Measurements from ENCODE around the gene AP1S1.
A peak's percentile ranks its signal among the peaks of the same experiment; 100 is the strongest.
"Not testable (repeated sequence)": the region's sequence is repeated elsewhere in the genome, so short reads cannot be mapped to it uniquely, and the experiment has no call there.

AP1S1 gene

DNA sequence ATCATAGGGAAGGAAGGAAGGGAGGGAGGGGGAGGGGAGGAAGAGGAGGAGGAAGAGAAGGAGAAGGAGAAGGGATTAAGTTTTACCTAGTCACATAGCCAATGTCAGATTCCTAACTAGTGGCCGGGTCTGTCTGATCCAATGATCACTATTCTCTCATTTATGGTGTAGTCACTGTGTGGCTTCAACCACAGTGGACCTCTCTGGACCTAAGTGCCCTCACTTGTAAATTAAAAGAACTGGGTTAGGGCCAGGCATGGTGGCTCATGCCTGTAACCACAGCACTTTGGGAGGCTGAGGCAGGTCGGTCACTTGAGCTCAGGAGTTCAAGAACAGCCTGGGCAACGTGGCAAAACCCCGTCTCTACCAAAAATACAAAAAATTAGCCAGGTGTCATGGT, 34.0 kb upstream of the AP1S1 start:
- DNase-seq: no peak
- peaks cover 60% of the 10 kb centered on the region for H3K27me3 Mint-ChIP-seq
- H3K27ac Mint-ChIP-seq: no peak overlapping the region
- no peak overlapping the region for H3K4me3 Mint-ChIP-seq
- H3K9me3 Mint-ChIP-seq: no peaks in the 10 kb centered on the region
- H3K36me3 Mint-ChIP-seq (ENCODE audit: low read depth): no peaks in the 10 kb centered on the region
- peaks cover 17% of the 10 kb centered on the region for H3K4me1 Mint-ChIP-seq (ENCODE audit: low read depth)

DNA sequence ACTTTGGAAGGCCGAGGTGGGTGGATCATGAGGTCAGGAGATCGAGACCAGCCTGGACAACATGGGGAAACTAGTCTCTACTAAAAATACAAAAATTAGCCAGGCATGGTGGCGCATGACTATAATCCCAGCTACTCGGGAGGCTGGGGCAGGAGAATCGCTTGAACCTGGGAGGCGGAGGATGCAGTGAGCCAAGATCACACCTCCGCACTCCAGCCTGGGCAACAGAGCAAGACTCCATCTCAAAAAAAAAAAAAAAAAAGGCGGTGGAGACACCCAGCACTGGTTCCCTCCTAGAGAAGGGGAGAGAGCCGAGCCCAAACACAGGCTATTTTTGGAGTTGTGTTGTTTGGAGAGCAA, 32.7 kb upstream of the AP1S1 start:
- H3K4me3 Mint-ChIP-seq; DNase-seq; H3K27ac Mint-ChIP-seq; H3K36me3 Mint-ChIP-seq (ENCODE audit: low read depth); H3K9me3 Mint-ChIP-seq: not testable (repeated sequence)
- peaks cover 67% of the 10 kb centered on the region for H3K27me3 Mint-ChIP-seq
- peaks cover 27% of the 10 kb centered on the region for H3K4me1 Mint-ChIP-seq (ENCODE audit: low read depth)

DNA sequence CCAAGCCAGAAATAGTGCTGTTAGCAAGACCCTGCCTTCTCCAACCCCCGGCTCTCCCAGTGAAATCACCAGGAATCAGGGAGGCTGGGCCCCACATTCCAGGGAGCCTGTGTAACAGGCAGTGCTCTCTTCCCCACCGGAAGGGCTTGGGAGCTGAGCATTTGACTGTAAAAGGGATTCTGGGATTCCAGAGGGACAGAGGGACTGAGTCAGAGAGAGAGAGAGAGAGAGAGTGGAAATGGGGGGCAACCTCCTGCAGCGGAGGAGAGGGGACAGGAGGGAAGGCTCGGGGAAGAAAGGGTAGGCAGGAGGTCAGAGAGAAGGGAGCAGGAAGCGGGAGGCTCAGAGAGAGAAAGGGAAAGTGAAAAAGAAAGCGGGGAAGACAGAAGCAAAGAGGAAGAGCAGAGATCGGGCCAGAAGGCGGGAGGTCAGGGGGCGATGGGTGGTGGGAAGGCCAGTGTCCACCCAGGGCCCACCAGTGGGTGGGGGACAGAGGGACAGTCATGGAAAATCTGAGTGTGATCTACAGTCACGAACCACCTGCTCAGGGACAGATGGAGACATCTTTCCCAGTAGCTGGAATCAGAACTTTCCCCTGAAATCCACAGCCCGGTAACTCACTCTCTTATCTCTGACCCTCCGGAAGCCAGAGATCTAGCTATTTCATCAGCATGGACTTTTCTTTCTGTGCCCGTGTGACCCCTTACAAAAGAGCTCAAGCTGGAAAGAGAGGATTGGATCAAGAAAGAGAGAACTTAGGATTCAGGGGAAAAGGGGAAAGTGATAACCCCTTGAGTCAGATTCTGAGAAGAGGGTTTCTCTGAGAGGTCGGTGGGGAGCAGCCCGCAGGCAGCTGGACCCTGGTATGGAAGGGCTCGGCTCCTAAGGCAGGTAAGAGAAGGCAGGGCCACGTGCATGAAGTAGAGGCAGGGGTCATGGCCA, 32.0 kb upstream of the AP1S1 start:
- no peaks in the 10 kb centered on the region for H3K9me3 Mint-ChIP-seq
- no peak for DNase-seq

DNA sequence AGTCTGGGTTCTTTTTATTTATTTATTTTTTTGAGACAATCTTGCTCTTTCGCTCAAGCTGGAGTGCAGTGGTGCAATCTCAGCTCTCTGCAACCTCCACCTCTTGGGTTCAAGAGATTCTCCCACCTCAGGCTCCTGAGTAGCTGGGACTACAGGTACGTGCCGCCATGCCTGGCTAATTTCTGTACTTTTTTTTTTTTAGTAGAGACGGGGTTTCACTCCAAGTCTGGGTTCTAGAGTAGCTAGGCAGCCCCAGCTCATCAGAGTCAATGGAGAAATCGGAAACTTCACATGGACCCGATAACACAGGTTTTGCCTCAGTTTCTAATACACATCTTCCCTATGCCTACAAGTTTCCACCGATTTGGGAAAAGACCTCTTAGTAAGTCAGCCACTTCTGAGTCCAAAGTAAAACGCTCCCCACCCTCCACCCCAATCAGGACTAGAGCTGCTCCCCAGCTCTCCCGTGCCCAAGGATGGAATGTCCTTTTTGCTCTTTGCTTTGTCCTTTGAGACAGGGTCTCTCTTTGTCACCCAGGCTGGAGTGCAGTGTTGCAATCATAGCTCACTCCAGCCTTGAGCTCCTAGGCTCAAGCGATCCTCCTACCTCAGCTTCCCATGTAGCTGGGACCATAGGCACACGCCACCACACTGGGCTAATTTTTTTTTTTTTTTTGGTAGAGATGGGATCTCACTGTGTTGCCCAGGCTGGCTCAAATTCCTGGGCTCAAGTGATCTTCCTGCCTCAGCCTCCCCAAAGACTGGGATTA, 31.2 kb upstream of the AP1S1 start:
- no peaks in the 10 kb centered on the region for H3K36me3 Mint-ChIP-seq (ENCODE audit: low read depth)
- peaks cover 71% of the 10 kb centered on the region for H3K27me3 Mint-ChIP-seq
- no peaks in the 10 kb centered on the region for H3K9me3 Mint-ChIP-seq
- H3K4me3 Mint-ChIP-seq: no peak overlapping the region
- H3K27ac Mint-ChIP-seq: no peak overlapping the region
- DNase-seq: no peak
- peaks cover 35% of the 10 kb centered on the region for H3K4me1 Mint-ChIP-seq (ENCODE audit: low read depth)

More for the DNA sequence above, 32.0 kb upstream of the AP1S1 start:
- H3K4me1 Mint-ChIP-seq (ENCODE audit: low read depth): peaks cover 34% of the 10 kb centered on the region
- H3K27me3 Mint-ChIP-seq: peaks cover 70% of the 10 kb centered on the region
- H3K4me3 Mint-ChIP-seq: peak overlapping the region; percentile 48
- H3K36me3 Mint-ChIP-seq (ENCODE audit: low read depth): no peaks in the 10 kb centered on the region
- peak overlapping the region; percentile 38 for H3K27ac Mint-ChIP-seq

DNA sequence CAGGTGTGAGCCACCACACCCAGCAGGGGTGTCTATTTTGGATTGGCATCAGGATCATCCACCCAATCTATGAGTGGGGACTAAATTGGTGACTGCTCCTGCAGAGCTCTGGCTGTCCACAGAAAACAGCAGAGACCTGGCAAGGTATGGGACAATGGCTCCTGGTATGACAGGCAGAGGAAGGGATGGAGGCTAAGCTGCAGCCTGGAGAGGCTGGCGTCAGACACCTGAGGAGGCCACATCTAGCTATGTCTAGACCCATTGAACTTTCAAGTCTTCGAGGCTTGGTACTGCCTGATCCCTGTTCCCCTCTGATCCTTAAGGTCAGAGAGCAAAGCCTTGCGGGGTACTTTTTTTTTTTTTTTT, 30.6 kb upstream of the AP1S1 start:
- Mint-ChIP-seq H3K27me3 (peaks cover 75% of the 10 kb centered on the region), H3K4me3 (no peak overlapping the region), H3K4me1 (ENCODE audit: low read depth) (peaks cover 35% of the 10 kb centered on the region), H3K36me3 (ENCODE audit: low read depth) (no peaks in the 10 kb centered on the region), H3K9me3 (no peaks in the 10 kb centered on the region), H3K27ac (no peak overlapping the region)
- DNase-seq: no peak

DNA sequence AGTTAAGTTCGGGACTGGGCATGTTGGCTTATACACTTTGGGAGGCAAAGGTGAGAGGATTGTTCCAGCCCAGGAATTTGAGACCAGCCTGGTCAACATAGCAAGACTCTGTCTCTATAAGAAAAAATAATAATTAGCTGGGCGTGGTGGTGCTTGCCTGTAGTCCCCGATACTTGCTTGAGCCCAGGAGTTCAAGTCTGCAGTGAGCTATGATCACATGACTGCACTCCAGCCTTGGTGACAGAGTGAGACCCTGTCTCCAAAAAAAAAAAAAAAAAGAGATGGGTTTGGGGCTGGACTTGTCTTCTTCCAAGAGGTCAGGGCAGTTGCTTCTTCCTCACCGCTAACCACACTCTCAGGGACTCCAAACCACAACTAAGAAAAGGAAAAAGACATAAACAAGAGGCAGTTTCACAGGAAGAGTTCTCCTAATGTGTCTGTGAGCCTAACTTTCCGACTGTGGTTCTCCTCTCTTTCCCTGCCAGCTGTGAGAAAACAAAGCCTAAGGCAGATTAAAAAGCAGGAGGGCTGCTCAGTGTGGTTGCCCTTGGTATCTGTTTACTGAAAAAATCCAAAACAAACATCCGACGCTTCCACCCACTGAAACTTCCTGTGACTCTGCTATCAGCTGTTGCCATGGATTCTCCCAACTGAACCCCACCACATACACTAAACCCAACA, 29.8 kb upstream of the AP1S1 start:
- no peak for DNase-seq
- H3K36me3 Mint-ChIP-seq (ENCODE audit: low read depth): no peaks in the 10 kb centered on the region
- no peak overlapping the region for H3K4me3 Mint-ChIP-seq
- peaks cover 70% of the 10 kb centered on the region for H3K27me3 Mint-ChIP-seq
- peaks cover 35% of the 10 kb centered on the region for H3K4me1 Mint-ChIP-seq (ENCODE audit: low read depth)
- no peak overlapping the region for H3K27ac Mint-ChIP-seq
- no peaks in the 10 kb centered on the region for H3K9me3 Mint-ChIP-seq

DNA sequence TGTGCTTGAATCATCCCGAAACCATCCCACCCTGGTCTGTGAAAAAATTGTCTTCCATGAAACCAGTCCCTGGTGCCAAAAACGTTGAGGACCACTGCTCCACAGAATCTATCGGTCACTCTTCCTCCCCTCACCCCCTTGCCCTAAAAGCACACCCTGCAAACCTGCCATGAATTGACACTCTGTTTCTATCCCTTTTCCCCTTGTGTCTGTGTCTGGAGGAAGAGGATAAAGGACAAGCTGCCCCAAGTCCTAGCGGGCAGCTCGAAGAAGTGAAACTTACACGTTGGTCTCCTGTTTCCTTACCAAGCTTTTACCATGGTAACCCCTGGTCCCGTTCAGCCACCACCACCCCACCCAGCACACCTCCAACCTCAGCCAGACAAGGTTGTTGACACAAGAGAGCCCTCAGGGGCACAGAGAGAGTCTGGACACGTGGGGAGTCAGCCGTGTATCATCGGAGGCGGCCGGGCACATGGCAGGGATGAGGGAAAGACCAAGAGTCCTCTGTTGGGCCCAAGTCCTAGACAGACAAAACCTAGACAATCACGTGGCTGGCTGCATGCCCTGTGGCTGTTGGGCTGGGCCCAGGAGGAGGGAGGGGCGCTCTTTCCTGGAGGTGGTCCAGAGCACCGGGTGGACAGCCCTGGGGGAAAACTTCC, 28.2 kb upstream of the AP1S1 start:
- peaks cover 35% of the 10 kb centered on the region for H3K4me1 Mint-ChIP-seq (ENCODE audit: low read depth)
- no peak overlapping the region for H3K4me3 Mint-ChIP-seq
- no peaks in the 10 kb centered on the region for H3K36me3 Mint-ChIP-seq (ENCODE audit: low read depth)
- H3K27me3 Mint-ChIP-seq: peaks cover 57% of the 10 kb centered on the region
- no peaks in the 10 kb centered on the region for H3K9me3 Mint-ChIP-seq
- H3K27ac Mint-ChIP-seq: no peak overlapping the region
- DNase-seq: no peak

DNA sequence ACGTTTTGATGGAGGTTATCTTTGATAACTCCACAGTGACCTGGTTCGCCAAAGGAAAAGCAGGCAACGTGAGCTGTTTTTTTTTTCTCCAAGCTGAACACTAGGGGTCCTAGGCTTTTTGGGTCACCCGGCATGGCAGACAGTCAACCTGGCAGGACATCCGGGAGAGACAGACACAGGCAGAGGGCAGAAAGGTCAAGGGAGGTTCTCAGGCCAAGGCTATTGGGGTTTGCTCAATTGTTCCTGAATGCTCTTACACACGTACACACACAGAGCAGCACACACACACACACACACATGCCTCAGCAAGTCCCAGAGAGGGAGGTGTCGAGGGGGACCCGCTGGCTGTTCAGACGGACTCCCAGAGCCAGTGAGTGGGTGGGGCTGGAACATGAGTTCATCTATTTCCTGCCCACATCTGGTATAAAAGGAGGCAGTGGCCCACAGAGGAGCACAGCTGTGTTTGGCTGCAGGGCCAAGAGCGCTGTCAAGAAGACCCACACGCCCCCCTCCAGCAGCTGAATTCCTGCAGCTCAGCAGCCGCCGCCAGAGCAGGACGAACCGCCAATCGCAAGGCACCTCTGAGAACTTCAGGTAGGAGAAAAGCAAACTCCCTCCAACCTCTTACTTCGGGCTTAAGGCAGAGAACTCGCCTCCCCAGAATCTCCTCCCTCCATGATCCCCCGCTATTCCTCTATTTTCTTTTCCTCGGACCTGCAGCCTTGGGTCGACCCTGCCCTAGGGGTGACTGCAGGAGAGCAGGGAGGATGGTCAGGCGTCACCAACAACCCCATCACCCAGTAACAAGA, 27.4 kb upstream of the AP1S1 start, which contains the start of gene SERPINE1:
Gene SERPINE1, plus strand, starts transcription at position 454 of the 809 bp plus-strand sequence. CDS start 1,290 bp downstream, outside the sequence.
- DNase-seq: peak; percentile 46
- peaks cover 55% of the 10 kb centered on the region for H3K27me3 Mint-ChIP-seq
- H3K27ac Mint-ChIP-seq: peak within 1 kb of the TSS; percentile 24
- no peaks in the 10 kb centered on the region for H3K9me3 Mint-ChIP-seq
- peaks cover 34% of the 10 kb centered on the region for H3K4me1 Mint-ChIP-seq (ENCODE audit: low read depth)
- H3K36me3 Mint-ChIP-seq (ENCODE audit: low read depth): no peaks in the 10 kb centered on the region
- H3K4me3 Mint-ChIP-seq: peak within 1 kb of the TSS; percentile 42

DNA sequence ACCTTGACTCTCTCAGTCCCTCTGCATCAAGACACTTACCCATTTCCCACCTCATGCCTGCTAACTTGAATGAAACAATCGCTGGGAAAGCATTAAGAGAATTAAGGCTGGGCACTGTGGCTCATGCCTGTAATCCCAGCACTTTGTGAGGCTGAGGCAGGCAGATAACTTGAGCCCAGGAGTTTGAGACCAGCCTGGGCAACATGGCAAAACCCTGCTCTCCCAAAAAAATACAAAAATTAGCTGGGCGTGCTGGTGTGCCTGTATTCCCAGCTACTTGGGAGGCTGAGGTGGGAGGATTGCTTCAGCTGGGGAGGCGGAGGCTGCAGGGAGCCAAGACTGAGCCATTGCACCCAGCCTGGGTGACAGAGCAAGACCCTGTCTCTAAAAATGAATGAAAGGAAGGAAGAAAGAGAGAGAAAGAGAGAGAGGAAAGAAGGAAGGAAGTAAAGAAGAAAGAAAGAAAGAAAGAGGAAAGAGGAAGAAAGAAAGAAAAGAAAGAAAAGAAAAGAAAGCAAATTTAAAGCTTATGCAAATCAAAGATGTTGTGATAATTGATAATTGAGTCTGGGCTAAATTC, 26.7 kb upstream of the AP1S1 start:
- no peak overlapping the region for H3K4me3 Mint-ChIP-seq
- H3K27ac Mint-ChIP-seq: no peak overlapping the region
- peaks cover 49% of the 10 kb centered on the region for H3K27me3 Mint-ChIP-seq

DNA sequence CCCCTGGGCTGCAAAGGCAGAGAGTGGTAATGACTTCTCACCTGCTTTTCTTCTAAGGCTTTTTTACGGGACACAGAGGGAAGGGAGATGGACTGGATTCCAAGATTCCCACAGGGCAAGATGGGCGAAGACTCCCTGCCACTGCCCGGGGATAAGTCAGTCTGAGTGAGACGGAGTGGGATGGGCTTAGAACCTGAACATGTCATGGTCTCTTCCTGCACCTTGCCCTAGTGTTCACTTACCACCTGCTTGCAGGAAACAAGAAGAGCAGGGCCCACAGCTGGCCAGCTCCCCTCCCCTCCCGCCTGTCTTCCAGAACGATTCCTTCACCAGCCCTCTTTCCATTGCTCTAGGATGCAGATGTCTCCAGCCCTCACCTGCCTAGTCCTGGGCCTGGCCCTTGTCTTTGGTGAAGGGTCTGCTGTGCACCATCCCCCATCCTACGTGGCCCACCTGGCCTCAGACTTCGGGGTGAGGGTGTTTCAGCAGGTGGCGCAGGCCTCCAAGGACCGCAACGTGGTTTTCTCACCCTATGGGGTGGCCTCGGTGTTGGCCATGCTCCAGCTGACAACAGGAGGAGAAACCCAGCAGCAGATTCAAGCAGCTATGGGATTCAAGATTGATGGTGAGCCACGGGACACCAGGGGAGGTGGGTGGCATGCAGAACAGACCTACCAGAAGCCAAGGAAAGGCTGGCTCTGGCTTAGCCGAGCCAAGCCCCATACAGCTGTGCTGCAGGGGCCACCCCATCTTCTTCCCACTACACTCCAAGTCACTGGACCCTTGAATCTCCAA, 26.0 kb upstream of the AP1S1 start:
- Mint-ChIP-seq H3K4me3 (no peak overlapping the region), H3K4me1 (ENCODE audit: low read depth) (peaks cover 27% of the 10 kb centered on the region), H3K27ac (no peak overlapping the region), H3K27me3 (peaks cover 43% of the 10 kb centered on the region), H3K36me3 (ENCODE audit: low read depth) (no peaks in the 10 kb centered on the region), H3K9me3 (no peaks in the 10 kb centered on the region)
- no peak for DNase-seq

More for the DNA sequence above, 26.7 kb upstream of the AP1S1 start:
- DNase-seq: no peak
- H3K4me1 Mint-ChIP-seq (ENCODE audit: low read depth): peaks cover 28% of the 10 kb centered on the region
- H3K36me3 Mint-ChIP-seq (ENCODE audit: low read depth): no peaks in the 10 kb centered on the region
- H3K9me3 Mint-ChIP-seq: no peaks in the 10 kb centered on the region

DNA sequence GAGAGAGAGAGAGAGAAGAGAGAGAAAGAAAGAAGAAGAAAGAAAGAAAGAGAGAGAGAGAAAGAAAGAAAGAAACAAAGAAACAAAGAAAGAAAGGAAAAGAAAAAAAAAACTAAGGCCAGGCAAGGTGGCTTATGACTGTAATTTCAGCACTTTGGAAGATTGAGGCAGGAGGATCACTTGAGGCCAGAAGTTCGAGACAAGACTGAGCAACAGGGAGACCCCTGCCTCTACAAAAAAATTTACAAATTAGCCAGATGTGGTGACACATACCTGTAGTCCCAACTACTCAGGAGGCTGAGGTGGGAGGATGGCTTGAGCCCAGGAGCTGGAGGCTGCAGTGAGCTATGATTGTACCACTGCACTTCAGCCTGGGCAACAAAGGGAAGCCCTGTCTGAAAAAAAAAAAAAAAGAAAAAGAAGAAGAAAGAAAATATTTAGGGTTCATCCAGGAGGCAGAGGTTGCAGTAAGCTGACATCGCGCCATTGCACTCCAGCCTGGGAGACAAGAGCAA, 24.6 kb upstream of the AP1S1 start:
- Mint-ChIP-seq H3K4me3 (no peak overlapping the region), H3K9me3 (no peaks in the 10 kb centered on the region), H3K27me3 (peaks cover 38% of the 10 kb centered on the region), H3K4me1 (ENCODE audit: low read depth) (peaks cover 37% of the 10 kb centered on the region), H3K36me3 (ENCODE audit: low read depth) (no peaks in the 10 kb centered on the region), H3K27ac (no peak overlapping the region)
- no peak for DNase-seq

DNA sequence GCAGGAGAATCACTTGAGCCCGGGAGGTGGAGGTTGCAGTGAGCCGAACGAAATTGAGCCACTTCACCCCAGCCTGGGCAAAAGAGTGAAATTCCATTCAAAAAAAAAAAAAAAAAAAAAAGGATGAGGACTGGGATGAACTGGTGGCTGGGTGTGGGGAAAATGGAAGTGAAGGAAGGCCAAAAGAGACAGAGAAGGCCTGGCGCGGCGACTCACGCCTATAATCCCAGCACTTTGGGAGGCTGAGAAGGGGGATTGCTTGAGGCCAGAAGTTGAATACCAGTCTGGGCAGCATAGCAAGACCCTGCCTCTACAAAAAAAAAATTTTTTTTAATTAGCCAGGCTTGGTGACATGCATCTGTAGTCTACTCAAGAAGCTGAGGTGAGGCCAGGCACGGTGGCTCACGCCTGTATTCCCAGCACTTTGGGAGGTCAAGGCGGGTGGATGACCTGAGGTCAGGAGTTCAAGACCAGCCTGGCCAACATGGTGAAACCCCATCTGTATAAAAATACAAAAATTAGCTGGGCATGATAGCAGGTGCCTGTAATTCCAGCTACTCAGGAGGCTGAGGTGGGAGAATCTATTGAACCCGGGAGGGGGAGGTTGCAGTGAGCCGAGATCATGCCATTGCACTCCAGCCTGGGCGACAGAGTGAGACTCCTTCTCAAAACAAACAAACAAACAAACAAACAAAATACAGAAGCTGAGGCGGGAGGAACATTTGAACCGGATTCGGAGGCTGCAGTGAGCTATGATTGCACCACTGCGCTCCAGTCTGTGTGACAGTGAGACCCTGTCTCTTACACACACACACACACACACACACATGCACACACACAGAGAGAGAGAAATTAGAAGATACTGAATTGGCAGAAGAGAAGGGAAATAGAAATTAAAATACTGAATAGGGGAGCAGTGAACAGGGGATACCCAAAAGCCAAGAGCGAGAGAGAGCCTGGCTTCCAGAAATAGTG, 21.4 kb upstream of the AP1S1 start:
- H3K36me3 Mint-ChIP-seq (ENCODE audit: low read depth); H3K9me3 Mint-ChIP-seq; H3K4me3 Mint-ChIP-seq; DNase-seq; H3K27ac Mint-ChIP-seq: not testable (repeated sequence)
- Mint-ChIP-seq H3K27me3 (peaks cover 16% of the 10 kb centered on the region), H3K4me1 (ENCODE audit: low read depth) (peaks cover 39% of the 10 kb centered on the region)

Measured in activated T-cell treated with anti-CD3 and anti-CD28 coated beads, Interleukin-2, amount 50 U/mL, for 24 hours (primary cell).